ENCODE measurements around the gene ADARB2. TPM values are rescaled to one million over a fixed set of nuclear protein-coding genes. Genes with fewer than 3 reads are reported as not detected.

Gene ADARB2
- polyA plus RNA-seq, 1 of the 3 experiments (the other 2 are of a cell fraction), result not detected

DNA sequence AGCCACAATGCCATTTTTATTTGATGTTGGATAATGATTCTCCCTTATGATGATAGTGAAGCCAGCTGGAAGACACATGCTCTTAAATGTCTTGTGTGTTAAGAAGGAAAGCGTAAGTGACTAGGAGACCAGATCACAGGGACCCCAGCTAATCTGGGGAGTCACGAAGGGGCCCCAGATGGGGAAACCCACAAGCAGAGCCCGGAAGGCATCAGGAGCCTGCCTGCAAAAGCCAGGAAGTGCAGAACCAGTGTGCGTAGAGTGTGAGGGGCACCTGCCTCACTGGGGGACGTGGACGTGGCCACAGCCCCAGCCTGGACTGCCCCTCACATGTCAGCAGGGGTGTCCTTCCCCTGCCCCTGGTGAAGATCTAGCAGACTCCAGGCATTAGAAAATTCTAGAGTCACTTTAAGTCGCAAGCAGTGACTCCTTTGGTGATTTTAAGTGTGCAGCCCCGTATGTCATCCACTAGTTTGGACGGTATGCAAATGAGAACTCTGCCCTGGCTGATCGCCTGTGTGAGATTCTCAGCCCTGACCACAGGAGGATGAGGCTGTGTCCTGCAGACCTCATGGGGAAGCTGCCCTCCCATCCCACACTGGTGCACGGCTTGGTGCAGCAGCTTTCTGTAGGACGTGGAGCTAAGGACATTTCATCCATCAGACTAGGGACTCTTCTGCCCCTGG is 438.1 kb downstream of the ADARB2 start:
- no peaks in the 10 kb centered on the region for H3K36me3 ChIP-seq (replicated peaks in 1 of 2; ENCODE audit: control insufficient read depth in 1 of 2, insufficient read depth in 2 of 2, low read length in 1 of 2)
- no peaks in the 10 kb centered on the region for H4K20me1 ChIP-seq (ENCODE audit: insufficient read depth)
- no peak overlapping the region for H3K27ac ChIP-seq (ENCODE audit: low read depth in 2 of 2, low read length in 1 of 2)
- TF ChIP-seq RCOR1 (IDR thresholded peaks at IDR 0.05; ENCODE audit: low read length) (no peak), EP300 (IDR thresholded peaks at IDR 0.05; ENCODE audit: borderline replicate concordance in 1 of 2, low read depth in 1 of 2, low read length in 1 of 2) (no peak), NRF1 (IDR thresholded peaks at IDR 0.05; ENCODE audit: low read depth, low read length) (no peak), YY1 (IDR thresholded peaks at IDR 0.05; ENCODE audit: low read depth) (no peak), ELF1 (IDR thresholded peaks at IDR 0.05) (no peak), MXI1 (IDR thresholded peaks at IDR 0.05; ENCODE audit: low read depth, low read length) (no peak), RXRA (IDR thresholded peaks at IDR 0.05; ENCODE audit: borderline replicate concordance, low read depth) (no peak), RAD21 (IDR thresholded peaks at IDR 0.05; ENCODE audit: low read length) (no peak), FOSL2 (IDR thresholded peaks at IDR 0.05; ENCODE audit: borderline replicate concordance, low read depth) (no peak), GATA2 (CRISPR knock-in tag; IDR thresholded peaks at IDR 0.05) (no peak), CHD2 (IDR thresholded peaks at IDR 0.05; ENCODE audit: low read length, partially characterized antibody) (no peak), MEF2A (IDR thresholded peaks at IDR 0.05; ENCODE audit: borderline replicate concordance, low read depth) (no peak), SMC3 (IDR thresholded peaks at IDR 0.05; ENCODE audit: low read depth, low read length) (no peak), EZH2phosphoT487 (IDR thresholded peaks at IDR 0.05; ENCODE audit: borderline replicate concordance, low read depth) (no peak)
- TF ChIP-seq, protein P1, sequence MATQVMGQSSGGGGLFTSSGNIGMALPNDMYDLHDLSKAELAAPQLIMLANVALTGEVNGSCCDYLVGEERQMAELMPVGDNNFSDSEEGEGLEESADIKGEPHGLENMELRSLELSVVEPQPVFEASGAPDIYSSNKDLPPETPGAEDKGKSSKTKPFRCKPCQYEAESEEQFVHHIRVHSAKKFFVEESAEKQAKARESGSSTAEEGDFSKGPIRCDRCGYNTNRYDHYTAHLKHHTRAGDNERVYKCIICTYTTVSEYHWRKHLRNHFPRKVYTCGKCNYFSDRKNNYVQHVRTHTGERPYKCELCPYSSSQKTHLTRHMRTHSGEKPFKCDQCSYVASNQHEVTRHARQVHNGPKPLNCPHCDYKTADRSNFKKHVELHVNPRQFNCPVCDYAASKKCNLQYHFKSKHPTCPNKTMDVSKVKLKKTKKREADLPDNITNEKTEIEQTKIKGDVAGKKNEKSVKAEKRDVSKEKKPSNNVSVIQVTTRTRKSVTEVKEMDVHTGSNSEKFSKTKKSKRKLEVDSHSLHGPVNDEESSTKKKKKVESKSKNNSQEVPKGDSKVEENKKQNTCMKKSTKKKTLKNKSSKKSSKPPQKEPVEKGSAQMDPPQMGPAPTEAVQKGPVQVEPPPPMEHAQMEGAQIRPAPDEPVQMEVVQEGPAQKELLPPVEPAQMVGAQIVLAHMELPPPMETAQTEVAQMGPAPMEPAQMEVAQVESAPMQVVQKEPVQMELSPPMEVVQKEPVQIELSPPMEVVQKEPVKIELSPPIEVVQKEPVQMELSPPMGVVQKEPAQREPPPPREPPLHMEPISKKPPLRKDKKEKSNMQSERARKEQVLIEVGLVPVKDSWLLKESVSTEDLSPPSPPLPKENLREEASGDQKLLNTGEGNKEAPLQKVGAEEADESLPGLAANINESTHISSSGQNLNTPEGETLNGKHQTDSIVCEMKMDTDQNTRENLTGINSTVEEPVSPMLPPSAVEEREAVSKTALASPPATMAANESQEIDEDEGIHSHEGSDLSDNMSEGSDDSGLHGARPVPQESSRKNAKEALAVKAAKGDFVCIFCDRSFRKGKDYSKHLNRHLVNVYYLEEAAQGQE (IDR thresholded peaks at IDR 0.05; ENCODE audit: low read depth, low read length), result no peak
- no peaks in the 10 kb centered on the region for H3K9me3 ChIP-seq
- no peaks in the 10 kb centered on the region for H3K79me2 ChIP-seq (ENCODE audit: insufficient read depth)
- POLR2A ChIA-PET, result no interaction called here
- no peaks in the 10 kb centered on the region for H3K27me3 ChIP-seq (ENCODE audit: insufficient read depth)
- no peak overlapping the region for H2AFZ ChIP-seq (ENCODE audit: low read depth)
- CTCF ChIA-PET, result interaction anchor here (0.7 to 6.2 kb wide), 2 partner anchors 25 to 189 kb away, joined by 4 to 23 read pairs; no protein-coding TSS in a partner anchor
- WGBS (ENCODE audit: low lambda C conversion rate), result 32% methylated on average over 7 of the region's 12 CpGs
- no peak for DNase-seq
- no peaks in the 10 kb centered on the region for H3F3A ChIP-seq (replicated peaks; ENCODE audit: insufficient read depth)
- no peak overlapping the region for H3K4me3 ChIP-seq (ENCODE audit: low read depth in 2 of 2, low read length in 1 of 2)
- no peak overlapping the region for H3K9ac ChIP-seq
- H3K9me2 ChIP-seq, result no peaks in the 10 kb centered on the region
- no peak overlapping the region for H3K4me2 ChIP-seq
- H3K4me1 ChIP-seq (ENCODE audit: control insufficient read depth in 1 of 2, insufficient read depth in 2 of 2, low read depth in 1 of 2, low read length in 1 of 2), result peaks cover 0 to 42% of the 10 kb centered on the region in 2 experiments; a peak in 2 of 4 replicates
